Keratinocyte (primary cell): ENCODE measurements around the gene STK40. TPM values are rescaled to one million over a fixed set of nuclear protein-coding genes. Genes with fewer than 3 reads are reported as not detected.

Source experiments
- DNase-seq: peaks from one replicate; pipeline ENCODE4 v3.0.0-alpha.2; 2011; ENCODE audit warnings: low read depth, missing footprints, low spot score
- FAIRE-seq: peaks from 2 replicates; lab custom pipeline; 2011; peaks lifted over from hg19 to GRCh38; lab: Jason Lieb, UNC
- H2AFZ ChIP-seq: 2 replicates; pipeline ENCODE4 v1.6.0; 2012; ENCODE audit warnings: low read length, control low read depth, inconsistent platforms; ENCODE audit not compliant: control insufficient read depth
- H3K27ac ChIP-seq: 2 replicates; pipeline ENCODE4 v1.5.1; 2011; ENCODE audit warnings: low read length; ENCODE audit not compliant: control insufficient read depth, insufficient read depth
- H3K27me3 ChIP-seq: 3 replicates; pipeline ENCODE4 v1.6.0; 2011; ENCODE audit warnings: low read length; ENCODE audit not compliant: control insufficient read depth, insufficient read depth; ENCODE audit errors: extremely low read depth
- H3K36me3 ChIP-seq, 2 experiments: 2 replicates in 1 of 2; 3 replicates in 1 of 2; pipeline ENCODE4 v1.5.1; 2011; ENCODE audit warnings: low read length in 2 of 2, mild to moderate bottlenecking in 1 of 2; ENCODE audit not compliant: control insufficient read depth in 2 of 2, insufficient read depth in 2 of 2; ENCODE audit errors: extremely low read depth in 1 of 2
- H3K4me1 ChIP-seq: 3 replicates; pipeline ENCODE4 v1.5.1; 2011; ENCODE audit warnings: low read length; ENCODE audit not compliant: control insufficient read depth, insufficient read depth; ENCODE audit errors: extremely low read depth
- H3K4me2 ChIP-seq: 3 replicates; pipeline ENCODE4 v1.6.0; 2011; ENCODE audit warnings: low read depth, low read length; ENCODE audit not compliant: control insufficient read depth, insufficient read depth; ENCODE audit errors: extremely low read depth
- H3K4me3 ChIP-seq, 3 experiments: fragments of 200-600 bp in 1 of 3; sonication (generic) in 1 of 3; 2 replicates in 2 of 3; 3 replicates in 1 of 3; pipeline ENCODE4 v1.5.1; 2011 to 2016; ENCODE audit warnings: low read length in 3 of 3, mild to moderate bottlenecking in 3 of 3, control low read depth in 2 of 3, inconsistent platforms in 1 of 3, low read depth in 1 of 3, mixed read lengths in 1 of 3, mixed run types in 1 of 3, moderate library complexity in 1 of 3; ENCODE audit not compliant: control insufficient read depth in 2 of 3, insufficient read depth in 2 of 3; ENCODE audit errors: extremely low read depth in 1 of 3
- H3K79me2 ChIP-seq: 2 replicates; pipeline ENCODE4 v1.6.0; 2012; ENCODE audit warnings: low read length; ENCODE audit not compliant: control insufficient read depth, insufficient read depth
- H3K9ac ChIP-seq: 3 replicates; pipeline ENCODE4 v1.6.0; 2011; ENCODE audit warnings: low read length; ENCODE audit not compliant: control insufficient read depth, insufficient read depth; ENCODE audit errors: extremely low read depth
- H3K9me1 ChIP-seq: 3 replicates; pipeline ENCODE4 v1.6.0; 2011; ENCODE audit warnings: low read length; ENCODE audit not compliant: control insufficient read depth, insufficient read depth; ENCODE audit errors: extremely low read depth
- H3K9me3 ChIP-seq: 2 replicates; pipeline ENCODE4 v1.5.1; 2012; ENCODE audit warnings: low read depth, low read length; ENCODE audit not compliant: control insufficient read depth
- H4K20me1 ChIP-seq: 3 replicates; pipeline ENCODE4 v1.6.0; 2011; ENCODE audit warnings: low read length; ENCODE audit not compliant: control insufficient read depth, insufficient read depth; ENCODE audit errors: extremely low read depth
- CTCF ChIP-seq, 3 experiments: IDR thresholded peaks in 1 of 3; conservative IDR thresholded peaks in 1 of 3; optimal IDR thresholded peaks in 1 of 3; 2 replicates in 2 of 3; 3 replicates in 1 of 3; pipeline versions ENCODE3 to v1.5.1; 2011; ENCODE audit warnings: low read length in 3 of 3, mild to moderate bottlenecking in 3 of 3, moderate library complexity in 2 of 3, control low read depth in 1 of 3, inconsistent platforms in 1 of 3; ENCODE audit not compliant: insufficient read depth in 2 of 3; ENCODE audit errors: extremely low read depth in 1 of 3
- EZH2 ChIP-seq: IDR thresholded peaks from one replicate; pipeline ENCODE4 v1.6.1; 2012; ENCODE audit warnings: inconsistent platforms, mild to moderate bottlenecking, low read length, moderate library complexity
- dilution Hi-C: fragments of 300-500 bp; cut with MboI; formaldehyde crosslinking; loops from one replicate; pipeline ENCODE4 v1.7.0; 2020; ENCODE audit warnings: low sequenced_read_pairs; ENCODE audit not compliant: extremely low pct_ligation_motif_present
- polyA plus RNA-seq, 5 experiments: library from polyadenylated mRNA; depleted of rRNA in 3 of 5; stranded (reverse) in 3 of 5; stranded (forward) in 1 of 5; unstranded in 1 of 5; fragments of >200 nt; gene quantifications; 1 replicate in 1 of 5; 2 replicates in 3 of 5; 3 replicates in 1 of 5; pipeline versions ENCODE4 v1.2.1 to v1.2.3, GENCODE V29; 2011 to 2012; ENCODE audit warnings: missing spikeins in 2 of 5, low read depth in 1 of 5, low replicate concordance in 1 of 5
- small RNA-seq, 3 experiments: library from RNA; depleted of rRNA; stranded (forward); fragments of <200 nt; gene quantifications; one replicate each; pipeline ENCODE3, GENCODE V24; 2012; ENCODE audit warnings: low read depth in 3 of 3, low replicate concordance in 1 of 3; ENCODE audit not compliant: insufficient read length in 3 of 3

The STK40 gene
- polyA plus RNA-seq, 1 donor (not counting 4 experiments of a cell fraction or from before 2014, with no cell fraction given), result 10.4 TPM

GRCh38 chr1:36297062-36297461, 88.7 kb downstream of the STK40 start:
- no peak for DNase-seq
- dilution Hi-C loops, result no loop called here

GRCh38 chr1:36295390-36295789, 90.3 kb downstream of the STK40 start:
- Histone ChIP-seq H3K36me3 (peaks cover 22 to 31% of the 10 kb centered on the region in 2 experiments), H3K4me3 (no peak overlapping the region), H3K9me3 (no peaks in the 10 kb centered on the region), H3K27me3 (no peaks in the 10 kb centered on the region), H3K27ac (no peak overlapping the region), H3K4me1 (peaks cover 6% of the 10 kb centered on the region), H3K4me2 (no peak overlapping the region), H2AFZ (no peak overlapping the region), H3K9me1 (no peaks in the 10 kb centered on the region), H3K9ac (no peak overlapping the region), H3K79me2 (peaks cover 7% of the 10 kb centered on the region), H4K20me1 (no peaks in the 10 kb centered on the region)
- FAIRE-seq (no peak), DNase-seq (no peak)
- TF ChIP-seq CTCF (optimal IDR thresholded peaks at IDR 0.05 in 1 of 3, IDR thresholded peaks at IDR 0.05 in 1 of 3, conservative IDR thresholded peaks at IDR 0.05 in 1 of 3; ENCODE audit: extremely low read depth in 1 of 3, insufficient read depth in 2 of 3, low read length in 3 of 3) (no peak), EZH2 (no peak)
- dilution Hi-C loops, result no loop called here

More at GRCh38 chr1:36297062-36297461, 88.7 kb downstream of the STK40 start:
- H3K9ac ChIP-seq, result no peak overlapping the region
- H4K20me1 ChIP-seq, result no peaks in the 10 kb centered on the region
- H3K4me3 ChIP-seq, result no peak overlapping the region
- no peaks in the 10 kb centered on the region for H3K9me3 ChIP-seq
- peak overlapping the region; percentile 20 for H3K27ac ChIP-seq
- H3K36me3 ChIP-seq, result peaks cover 25 to 35% of the 10 kb centered on the region in 2 experiments
- H3K27me3 ChIP-seq, result no peaks in the 10 kb centered on the region
- H3K4me2 ChIP-seq, result no peak overlapping the region
- no peak overlapping the region for H2AFZ ChIP-seq
- TF ChIP-seq EZH2, result no peak
- no peak for TF ChIP-seq CTCF (optimal IDR thresholded peaks at IDR 0.05 in 1 of 3, IDR thresholded peaks at IDR 0.05 in 1 of 3, conservative IDR thresholded peaks at IDR 0.05 in 1 of 3; ENCODE audit: extremely low read depth in 1 of 3, insufficient read depth in 2 of 3, low read length in 3 of 3)
- peaks cover 15% of the 10 kb centered on the region for H3K4me1 ChIP-seq
- no peaks in the 10 kb centered on the region for H3K9me1 ChIP-seq
- no peak for FAIRE-seq
- H3K79me2 ChIP-seq, result peaks cover 2% of the 10 kb centered on the region

Small RNA genes within 50 kb of the gene (small RNA-seq; reads per million reads assigned to genes)
- gene RNU4-27P (0 to 0.25 (median 0) reads per million in 3 experiments), gene SNORA63C (0 to 1.8 (median 0.47) reads per million in 3 experiments)

Other genes starting within 250 kb of the STK40 start
- gene TRAPPC3, start 236.4 kb downstream of the STK40 start, polyA plus RNA-seq, result 145 to 173 TPM (median 169 TPM) in 3 replicates
- gene MAP7D1, start 229.8 kb downstream of the STK40 start, polyA plus RNA-seq, result 75.0 to 168 TPM (median 84.4 TPM) in 3 replicates
- gene THRAP3, start 161.5 kb downstream of the STK40 start, polyA plus RNA-seq, result 58.4 to 79.6 TPM (median 76.1 TPM) in 3 replicates
- 4.8 to 17.4 TPM (median 7.1 TPM) in 3 replicates for gene SH3D21, start 79.6 kb downstream of the STK40 start, polyA plus RNA-seq
- gene EVA1B, start 62.3 kb downstream of the STK40 start, polyA plus RNA-seq, result 2.4 to 4.3 TPM (median 2.7 TPM) in 3 replicates
- gene LSM10, start 12.0 kb upstream of the STK40 start, polyA plus RNA-seq, result 41.3 to 67.8 TPM (median 45.3 TPM) in 3 replicates
- gene OSCP1, start 64.5 kb upstream of the STK40 start, polyA plus RNA-seq, result 7.1 to 12.5 TPM (median 9.5 TPM) in 3 replicates
- gene MRPS15, start 78.5 kb upstream of the STK40 start, polyA plus RNA-seq, result 74.2 to 133 TPM (median 130 TPM) in 3 replicates
- gene CSF3R, start 97.0 kb upstream of the STK40 start, polyA plus RNA-seq, result not detected in 3 replicates